ENCODE results near the gene ENDOD1. TPM values are rescaled to one million over a fixed set of nuclear protein-coding genes. Genes with fewer than 3 reads are reported as not detected.

ENDOD1 gene
- total RNA-seq, 1 donor from 2014 or later, result 4.5 TPM

GRCh38 chr11:95101935-95102334 lies 12.3 kb downstream of the ENDOD1 start:
- Mint-ChIP-seq H3K9me3 (ENCODE audit: unreplicated experiment) (no peaks in the 10 kb centered on the region), H3K36me3 (ENCODE audit: low read depth, unreplicated experiment) (no peaks in the 10 kb centered on the region), H3K4me3 (ENCODE audit: unreplicated experiment) (no peak overlapping the region), H3K27ac (ENCODE audit: unreplicated experiment) (no peak overlapping the region), H3K4me1 (ENCODE audit: unreplicated experiment) (peaks cover 11% of the 10 kb centered on the region), H3K27me3 (ENCODE audit: unreplicated experiment) (peaks cover 3% of the 10 kb centered on the region)
- no peak for TF ChIP-seq CTCF (IDR thresholded peaks at IDR 0.05; ENCODE audit: unreplicated experiment)
- no peak for DNase-seq (ENCODE audit: low spot score)

- Mint-ChIP-seq H3K27me3 (ENCODE audit: unreplicated experiment) (peaks cover 2% of the 10 kb centered on the region), H3K4me3 (ENCODE audit: unreplicated experiment) (no peak overlapping the region), H3K36me3 (ENCODE audit: low read depth, unreplicated experiment) (no peaks in the 10 kb centered on the region), H3K4me1 (ENCODE audit: unreplicated experiment) (peaks cover 17% of the 10 kb centered on the region), H3K9me3 (ENCODE audit: unreplicated experiment) (no peaks in the 10 kb centered on the region), H3K27ac (ENCODE audit: unreplicated experiment) (no peak overlapping the region)
- no peak for TF ChIP-seq CTCF (IDR thresholded peaks at IDR 0.05; ENCODE audit: unreplicated experiment)
- no peak for DNase-seq (ENCODE audit: low spot score)
Observed at GRCh38 chr11:95102733-95103132, 13.1 kb downstream of the ENDOD1 start.

GRCh38 chr11:95103701-95104100 lies 14.1 kb downstream of the ENDOD1 start:
- H3K27me3 Mint-ChIP-seq (ENCODE audit: unreplicated experiment), result peaks cover 2% of the 10 kb centered on the region
- no peak overlapping the region for H3K4me3 Mint-ChIP-seq (ENCODE audit: unreplicated experiment)
- no peak overlapping the region for H3K27ac Mint-ChIP-seq (ENCODE audit: unreplicated experiment)
- no peak for DNase-seq (ENCODE audit: low spot score)
- TF ChIP-seq CTCF (IDR thresholded peaks at IDR 0.05; ENCODE audit: unreplicated experiment), result no peak
- peaks cover 25% of the 10 kb centered on the region for H3K4me1 Mint-ChIP-seq (ENCODE audit: unreplicated experiment)
- H3K36me3 Mint-ChIP-seq (ENCODE audit: low read depth, unreplicated experiment), result no peaks in the 10 kb centered on the region
- no peaks in the 10 kb centered on the region for H3K9me3 Mint-ChIP-seq (ENCODE audit: unreplicated experiment)

GRCh38 chr11:95104121-95104830 lies 14.6 kb downstream of the ENDOD1 start:
- DNase-seq (ENCODE audit: low spot score), result no peak
- TF ChIP-seq CTCF (IDR thresholded peaks at IDR 0.05; ENCODE audit: unreplicated experiment), result no peak
- Mint-ChIP-seq H3K9me3 (ENCODE audit: unreplicated experiment) (no peaks in the 10 kb centered on the region), H3K36me3 (ENCODE audit: low read depth, unreplicated experiment) (no peaks in the 10 kb centered on the region), H3K4me1 (ENCODE audit: unreplicated experiment) (peaks cover 30% of the 10 kb centered on the region), H3K27me3 (ENCODE audit: unreplicated experiment) (peaks cover 6% of the 10 kb centered on the region), H3K4me3 (ENCODE audit: unreplicated experiment) (no peak overlapping the region), H3K27ac (ENCODE audit: unreplicated experiment) (no peak overlapping the region)

GRCh38 chr11:95104856-95105255 lies 15.2 kb downstream of the ENDOD1 start:
- Mint-ChIP-seq H3K4me1 (ENCODE audit: unreplicated experiment) (peaks cover 34% of the 10 kb centered on the region), H3K9me3 (ENCODE audit: unreplicated experiment) (no peaks in the 10 kb centered on the region)

More at GRCh38 chr11:95104856-95105255, 15.2 kb downstream of the ENDOD1 start:
- H3K36me3 Mint-ChIP-seq (ENCODE audit: low read depth, unreplicated experiment), result no peaks in the 10 kb centered on the region
- no peak for DNase-seq (ENCODE audit: low spot score)
- H3K4me3 Mint-ChIP-seq (ENCODE audit: unreplicated experiment), result no peak overlapping the region
- peaks cover 6% of the 10 kb centered on the region for H3K27me3 Mint-ChIP-seq (ENCODE audit: unreplicated experiment)
- H3K27ac Mint-ChIP-seq (ENCODE audit: unreplicated experiment), result no peak overlapping the region
- no peak for TF ChIP-seq CTCF (IDR thresholded peaks at IDR 0.05; ENCODE audit: unreplicated experiment)

All from endothelial cell (in vitro differentiated cells).